PFSK-1 (cell line): ENCODE data around the gene SAPCD1.

Experiments
- FOXP2 ChIP-seq: optimal IDR thresholded peaks from 2 replicates; pipeline ENCODE3; 2011; ENCODE audit warnings: borderline replicate concordance, control low read depth, inconsistent platforms; ENCODE audit not compliant: insufficient read depth; ENCODE audit errors: extremely low read length, extremely low read depth
- POLR2AphosphoS5 ChIP-seq: IDR thresholded peaks from 2 replicates; pipeline ENCODE4 v1.6.1; 2012; ENCODE audit warnings: low read depth, mild to moderate bottlenecking, control low read depth, low read length, moderate library complexity
- REST ChIP-seq, 2 experiments: IDR thresholded peaks; 2 replicates each; pipeline versions ENCODE4 v1.6.1 to v1.8.0; 2011 to 2012; ENCODE audit warnings: low read depth in 2 of 2, low read length in 2 of 2, control low read depth in 1 of 2, inconsistent platforms in 1 of 2, mild to moderate bottlenecking in 1 of 2, moderate library complexity in 1 of 2; ENCODE audit not compliant: insufficient read depth in 1 of 2
- SIN3A ChIP-seq: IDR thresholded peaks from 2 replicates; pipeline ENCODE4 v1.6.1; 2012; ENCODE audit warnings: mild to moderate bottlenecking, low read length, moderate library complexity, borderline replicate concordance; ENCODE audit not compliant: insufficient read depth
- TAF1 ChIP-seq: IDR thresholded peaks from 2 replicates; pipeline ENCODE4 v1.6.1; 2012; ENCODE audit warnings: low read length, control low read depth, borderline replicate concordance; ENCODE audit not compliant: insufficient read depth

- TF ChIP-seq POLR2AphosphoS5 (no peak), TAF1 (no peak), SIN3A (no peak), REST (IDR thresholded peaks at IDR 0.05; ENCODE audit: insufficient read depth in 1 of 2, low read depth in 2 of 2, low read length in 2 of 2) (no peak), FOXP2 (no peak)
Measured at GRCh38 chr6:31723245-31723979, 39.0 kb upstream of the SAPCD1 start, which contains the start of gene MPIG6B.
